SK-N-SH (cell line): ENCODE data around the gene ROBO1. TPM values are rescaled to one million over a fixed set of nuclear protein-coding genes. Genes with fewer than 3 reads are reported as not detected.
A peak's percentile ranks its signal among the peaks of the same experiment; 100 is the strongest.

ENCODE experiments used
- CTCF ChIA-PET: fragments of 300-600, 350-600 bp; formaldehyde crosslinking; extraction: SDS; loops from one replicate; lab custom pipeline; 2021; lab: Yijun Ruan, JAX
- POLR2A ChIA-PET: fragments of 350-600 bp; sonication (Branson Sonifier 250); formaldehyde crosslinking; extraction: SDS; loops from one replicate; lab custom pipeline; 2020; ENCODE audit warnings: antibody characterized with exemption, inconsistent platforms; lab: Yijun Ruan, JAX
- DNase-seq: peaks from one replicate; pipeline ENCODE4 v3.0.0; 2012
- H2AFZ ChIP-seq: fragments of 200-600 bp; sonication (generic); 2 replicates; pipeline ENCODE4 v1.8.1; 2016; ENCODE audit warnings: antibody characterized with exemption, mild to moderate bottlenecking, low read depth
- H3F3A ChIP-seq: fragments of 200-600 bp; sonication (generic); replicated peaks from 2 replicates; pipeline ENCODE3; 2016; ENCODE audit warnings: antibody characterized with exemption, mild to moderate bottlenecking; ENCODE audit not compliant: insufficient read depth
- H3K27ac ChIP-seq, 2 experiments: fragments of 200-500 bp in 1 of 2; fragments of 200-600 bp in 1 of 2; sonication (Bioruptor generic) in 1 of 2; sonication (generic), shearing (Covaris generic) in 1 of 2; 2 replicates each; pipeline versions ENCODE4 v1.5.1 to v1.6.1; 2014 to 2016; ENCODE audit warnings: low read depth in 2 of 2, inconsistent platforms in 1 of 2, low read length in 1 of 2, mild to moderate bottlenecking in 1 of 2, mixed read lengths in 1 of 2
- H3K27me3 ChIP-seq: fragments of 200-600 bp; sonication (generic), shearing (Covaris generic); 2 replicates; pipeline ENCODE4 v1.6.1; 2016; ENCODE audit warnings: mixed run types; ENCODE audit not compliant: insufficient read depth
- H3K36me3 ChIP-seq, 2 experiments: fragments of 200-500 bp in 1 of 2; fragments of 200-600 bp in 1 of 2; sonication (Bioruptor generic) in 1 of 2; sonication (generic) in 1 of 2; replicated peaks in 1 of 2; 2 replicates each; pipeline versions ENCODE3 to v1.5.1; 2014 to 2016; ENCODE audit warnings: low read length in 1 of 2, mild to moderate bottlenecking in 1 of 2; ENCODE audit not compliant: insufficient read depth in 2 of 2, control insufficient read depth in 1 of 2
- H3K4me1 ChIP-seq, 2 experiments: fragments of 200-500 bp in 1 of 2; fragments of 200-600 bp in 1 of 2; sonication (Bioruptor generic) in 1 of 2; sonication (generic), shearing (Covaris generic) in 1 of 2; 2 replicates each; pipeline versions ENCODE4 v1.5.1 to v1.6.1; 2014 to 2016; ENCODE audit warnings: low read depth in 1 of 2, low read length in 1 of 2, mixed run types in 1 of 2; ENCODE audit not compliant: insufficient read depth in 2 of 2, control insufficient read depth in 1 of 2
- H3K4me2 ChIP-seq: fragments of 200-600 bp; sonication (generic), shearing (Covaris generic); 2 replicates; pipeline ENCODE4 v1.6.1; 2017; ENCODE audit warnings: mixed run types
- H3K4me3 ChIP-seq, 2 experiments: fragments of 200-500 bp in 1 of 2; fragments of 200-600 bp in 1 of 2; sonication (Bioruptor generic) in 1 of 2; sonication (generic), shearing (Covaris generic) in 1 of 2; 2 replicates each; pipeline versions ENCODE4 v1.5.1 to v1.8.1; 2014 to 2016; ENCODE audit warnings: low read depth in 2 of 2, inconsistent platforms in 1 of 2, low read length in 1 of 2, mild to moderate bottlenecking in 1 of 2, mixed read lengths in 1 of 2, moderate library complexity in 1 of 2
- H3K79me2 ChIP-seq: fragments of 200-600 bp; sonication (generic); 2 replicates; pipeline ENCODE4 v1.8.1; 2017; ENCODE audit warnings: mild to moderate bottlenecking; ENCODE audit not compliant: insufficient read depth
- H3K9ac ChIP-seq: fragments of 200-600 bp; sonication (generic); 2 replicates; pipeline ENCODE4 v1.6.1; 2017; ENCODE audit warnings: mixed run types
- H3K9me2 ChIP-seq: fragments of 200-600 bp; sonication (generic); 2 replicates; pipeline ENCODE4 v1.6.1; 2017; ENCODE audit warnings: mixed run types
- H3K9me3 ChIP-seq: fragments of 200-600 bp; sonication (generic); 2 replicates; pipeline ENCODE4 v1.6.1; 2017; ENCODE audit warnings: mixed run types, mild to moderate bottlenecking, moderate library complexity
- H4K20me1 ChIP-seq: fragments of 200-600 bp; sonication (generic); 2 replicates; pipeline ENCODE4 v1.6.1; 2017; ENCODE audit warnings: mild to moderate bottlenecking, mixed run types; ENCODE audit not compliant: insufficient read depth
- ELF1 ChIP-seq: IDR thresholded peaks from 2 replicates; pipeline ENCODE4 v1.4.0; 2012
- FOXJ3 ChIP-seq: sonication (generic); formaldehyde crosslinking; IDR thresholded peaks from 2 replicates; pipeline ENCODE4 v1.5.1; 2020; ENCODE audit warnings: mild to moderate bottlenecking, missing genetic modification reagents
- FOXM1 ChIP-seq: IDR thresholded peaks from 2 replicates; pipeline ENCODE4 v1.4.0; 2012; ENCODE audit warnings: low read depth, mild to moderate bottlenecking
- IRF3 ChIP-seq: fragments of 150-350 bp; IDR thresholded peaks from 2 replicates; pipeline ENCODE4 v1.6.1; 2016; ENCODE audit warnings: mild to moderate bottlenecking, low read depth, low read length
- JUND ChIP-seq: IDR thresholded peaks from 2 replicates; pipeline ENCODE4 v1.4.0; 2012
- MEF2A ChIP-seq: IDR thresholded peaks from 2 replicates; pipeline ENCODE4 v1.4.0; 2012; ENCODE audit warnings: low read depth, borderline replicate concordance
- MXI1 ChIP-seq: IDR thresholded peaks from 2 replicates; pipeline ENCODE4 v1.6.1; 2012; ENCODE audit warnings: mild to moderate bottlenecking, low read depth, low read length, improper control_type of control experiment
- NFIC ChIP-seq: IDR thresholded peaks from 2 replicates; pipeline ENCODE4 v1.4.0; 2012; ENCODE audit warnings: borderline replicate concordance
- NRF1 ChIP-seq: IDR thresholded peaks from 2 replicates; pipeline ENCODE4 v1.6.1; 2012; ENCODE audit warnings: low read depth, mild to moderate bottlenecking, low read length
- POLR2AphosphoS5 ChIP-seq: IDR thresholded peaks from 2 replicates; pipeline ENCODE4 v1.6.1; 2012; ENCODE audit warnings: low read depth, low read length
- RAD21 ChIP-seq: IDR thresholded peaks from 2 replicates; pipeline ENCODE4 v1.6.1; 2012; ENCODE audit warnings: mild to moderate bottlenecking, low read length
- RFX5 ChIP-seq: IDR thresholded peaks from 2 replicates; pipeline ENCODE4 v1.6.1; 2012; ENCODE audit warnings: mild to moderate bottlenecking, improper control_type of control experiment, low read length
- RXRA ChIP-seq: IDR thresholded peaks from 2 replicates; pipeline ENCODE4 v1.4.0; 2012; ENCODE audit warnings: low read depth, mild to moderate bottlenecking, borderline replicate concordance
- TAF1 ChIP-seq: IDR thresholded peaks from 2 replicates; pipeline ENCODE4 v1.6.1; 2012; ENCODE audit warnings: low read depth, mild to moderate bottlenecking, low read length, moderate library complexity, borderline replicate concordance
- TCF12 ChIP-seq: IDR thresholded peaks from 2 replicates; pipeline ENCODE4 v1.4.0; 2012
- YY1 ChIP-seq: IDR thresholded peaks from 2 replicates; pipeline ENCODE4 v1.4.0; 2012; ENCODE audit warnings: low read depth, mild to moderate bottlenecking
- WGBS: methylation state at CpG from one replicate; pipeline ENCODE4 v1.1.6; 2017; ENCODE audit warnings: low lambda C conversion rate; 5-methylcytosine and 5-hydroxymethylcytosine counted together
- polyA plus RNA-seq, 3 experiments: library from polyadenylated mRNA; depleted of rRNA; stranded (reverse); fragments of >200 nt; gene quantifications; 2 replicates each; pipeline ENCODE4 v1.2.3, GENCODE V29; 2012
- TF ChIP-seq, protein P1 (sequence below): IDR thresholded peaks from 2 replicates; pipeline ENCODE4; 2012

ROBO1 gene
- polyA plus RNA-seq, 1 of the 3 experiments (the other 2 are of a cell fraction): 22.7 TPM

GRCh38 chr3:78792212-78792611 is 975.6 kb downstream of the ROBO1 start:
- no peak overlapping the region for H3K4me3 ChIP-seq
- no peak overlapping the region for H3K9ac ChIP-seq
- H3K27me3 ChIP-seq: no peaks in the 10 kb centered on the region
- no peak for DNase-seq
- H2AFZ ChIP-seq: no peak overlapping the region
- no peaks in the 10 kb centered on the region for H4K20me1 ChIP-seq
- ChIA-PET CTCF (interaction anchor here (1.0 kb wide), 1 partner anchor 51 kb away, joined by 3 read pairs; no protein-coding TSS in a partner anchor), POLR2A (no interaction called here)
- H3K9me3 ChIP-seq: no peaks in the 10 kb centered on the region
- 81% methylated on average over 1 of the region's 1 CpG for WGBS
- H3F3A ChIP-seq: no peaks in the 10 kb centered on the region
- no peaks in the 10 kb centered on the region for H3K9me2 ChIP-seq
- H3K27ac ChIP-seq: no peak overlapping the region
- H3K79me2 ChIP-seq: no peaks in the 10 kb centered on the region
- TF ChIP-seq RAD21 (no peak), POLR2AphosphoS5 (no peak), JUND (no peak), TAF1 (no peak), RXRA (no peak), NFIC (no peak), ELF1 (no peak), MEF2A (no peak), MXI1 (no peak), YY1 (no peak), RFX5 (no peak), NRF1 (no peak)
- TF ChIP-seq, protein P1, sequence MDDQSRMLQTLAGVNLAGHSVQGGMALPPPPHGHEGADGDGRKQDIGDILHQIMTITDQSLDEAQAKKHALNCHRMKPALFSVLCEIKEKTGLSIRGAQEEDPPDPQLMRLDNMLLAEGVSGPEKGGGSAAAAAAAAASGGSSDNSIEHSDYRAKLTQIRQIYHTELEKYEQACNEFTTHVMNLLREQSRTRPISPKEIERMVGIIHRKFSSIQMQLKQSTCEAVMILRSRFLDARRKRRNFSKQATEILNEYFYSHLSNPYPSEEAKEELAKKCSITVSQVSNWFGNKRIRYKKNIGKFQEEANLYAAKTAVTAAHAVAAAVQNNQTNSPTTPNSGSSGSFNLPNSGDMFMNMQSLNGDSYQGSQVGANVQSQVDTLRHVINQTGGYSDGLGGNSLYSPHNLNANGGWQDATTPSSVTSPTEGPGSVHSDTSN: no peak
- no peaks in the 10 kb centered on the region for H3K36me3 ChIP-seq
- H3K4me2 ChIP-seq: no peak overlapping the region
- H3K4me1 ChIP-seq: peaks cover 0 to 4% of the 10 kb centered on the region in 2 experiments; a peak in 1 of 4 replicates

GRCh38 chr3:78791753-78792152 is 976.0 kb downstream of the ROBO1 start:
- no peaks in the 10 kb centered on the region; the same call in 1 of the 2 replicates for H3K79me2 ChIP-seq
- TF ChIP-seq IRF3: no peak
- no peak for TF ChIP-seq FOXJ3 (CRISPR knock-in tag)
- TF ChIP-seq RFX5: no peak
- no peak for TF ChIP-seq TCF12
- no peak for TF ChIP-seq RAD21
- no peak for TF ChIP-seq FOXM1
- TF ChIP-seq, all 33 proteins: peak for 0
- Histone ChIP-seq H3K9me2 (no peaks in the 10 kb centered on the region), H3F3A (no peaks in the 10 kb centered on the region), H3K36me3 (no peaks in the 10 kb centered on the region), H3K27me3 (no peaks in the 10 kb centered on the region), H3K27ac (no peak overlapping the region), H3K4me2 (no peak overlapping the region), H3K9ac (no peak overlapping the region), H2AFZ (no peak overlapping the region), H3K4me3 (no peak overlapping the region), H3K4me1 (peaks cover 0 to 4% of the 10 kb centered on the region in 2 experiments; a peak in 1 of 4 replicates), H4K20me1 (no peaks in the 10 kb centered on the region), H3K9me3 (no peaks in the 10 kb centered on the region)
- POLR2A ChIA-PET: no interaction called here
- CTCF ChIA-PET: no interaction called here
- peak; percentile 10 for DNase-seq
- WGBS: 56% methylated on average over 3 of the region's 3 CpGs
